GM12865 (cell line): Measurements from ENCODE around the gene RNF123.

Experiments
- DNase-seq: peaks from one replicate; pipeline ENCODE4 v3.0.0; 2010; ENCODE audit warnings: low read depth
- H3K4me3 ChIP-seq: 2 replicates; pipeline ENCODE4 v1.5.1; 2011; ENCODE audit warnings: mild to moderate bottlenecking, low read depth, low read length, control low read depth
- CTCF ChIP-seq: IDR thresholded peaks from 2 replicates; pipeline ENCODE4 v1.5.1; 2011; ENCODE audit warnings: low read length, control low read depth, low read depth, inconsistent platforms; ENCODE audit not compliant: insufficient read depth; ENCODE audit errors: missing control alignments

Gene RNF123

GRCh38 chr3:49715611-49716121 is 26.3 kb downstream of the RNF123 start:
- no peak for TF ChIP-seq CTCF
- DNase-seq = no peak

GRCh38 chr3:49716169-49716568 is 26.8 kb downstream of the RNF123 start:
- DNase-seq = no peak
- TF ChIP-seq CTCF = no peak
- H3K4me3 ChIP-seq = no peak overlapping the region

More at GRCh38 chr3:49715611-49716121, 26.3 kb downstream of the RNF123 start:
- no peak overlapping the region for H3K4me3 ChIP-seq

GRCh38 chr3:49716691-49717210 is 27.4 kb downstream of the RNF123 start:
- no peak for TF ChIP-seq CTCF
- no peak overlapping the region for H3K4me3 ChIP-seq
- DNase-seq = no peak

GRCh38 chr3:49717211-49717958 is 28.0 kb downstream of the RNF123 start:
- no peak overlapping the region for H3K4me3 ChIP-seq
- DNase-seq = no peak
- no peak for TF ChIP-seq CTCF

GRCh38 chr3:49717959-49718857 is 28.9 kb downstream of the RNF123 start:
- no peak overlapping the region for H3K4me3 ChIP-seq

GRCh38 chr3:49718858-49719213 is 29.5 kb downstream of the RNF123 start:
- peak overlapping the region; percentile 32 for H3K4me3 ChIP-seq
- DNase-seq = no peak
- no peak for TF ChIP-seq CTCF

More at GRCh38 chr3:49717959-49718857, 28.9 kb downstream of the RNF123 start:
- no peak for DNase-seq
- no peak for TF ChIP-seq CTCF
